CD4-positive, alpha-beta memory T cell (primary cell): ENCODE results near the gene OR5K4. TPM values are rescaled to one million over a fixed set of nuclear protein-coding genes. Genes with fewer than 3 reads are reported as not detected.
A peak's percentile ranks its signal among the peaks of the same experiment; 100 is the strongest.
"Not testable (repeated sequence)": the region's sequence is repeated elsewhere in the genome, so short reads cannot be mapped to it uniquely, and the experiment has no call there.

Source experiments
- CTCF ChIA-PET: fragments of 350-600 bp; sonication (Branson Sonifier 250); formaldehyde crosslinking; loops from one replicate; lab custom pipeline; 2021; ENCODE audit warnings: inconsistent platforms; ENCODE audit not compliant: partially characterized antibody; lab: Charles Lee
- POLR2A ChIA-PET: fragments of 350-600 bp; sonication (Branson Sonifier 250); formaldehyde crosslinking; loops from one replicate; lab custom pipeline; 2021; ENCODE audit not compliant: partially characterized antibody; lab: Charles Lee
- DNase-seq, 5 donors: peaks; one replicate each; pipeline versions ENCODE4 v3.0.0 to v3.0.0-alpha.2; 2020 to 2022; ENCODE audit warnings: mixed read lengths in 1 of 5
- H3K27ac ChIP-seq: one replicate; pipeline ENCODE4 v1.7.0; 2013; ENCODE audit warnings: low read depth, low read length
- H3K27me3 ChIP-seq: 2 replicates; pipeline ENCODE4 v1.7.0; 2013; ENCODE audit warnings: mild to moderate bottlenecking, low read length, moderate library complexity; ENCODE audit not compliant: insufficient read depth
- H3K36me3 ChIP-seq: 2 replicates; pipeline ENCODE4 v1.7.0; 2013; ENCODE audit warnings: mild to moderate bottlenecking, low read length, moderate library complexity; ENCODE audit not compliant: insufficient read depth
- H3K4me1 ChIP-seq: 2 replicates; pipeline ENCODE4 v1.7.0; 2013; ENCODE audit warnings: mild to moderate bottlenecking, low read length, moderate library complexity; ENCODE audit not compliant: insufficient read depth
- H3K4me3 ChIP-seq, 2 donors: one replicate each; pipeline ENCODE4 v1.7.0; 2013; ENCODE audit warnings: low read length in 2 of 2, mild to moderate bottlenecking in 1 of 2
- H3K9me3 ChIP-seq, 2 donors: one replicate each; pipeline ENCODE4 v1.7.0; 2013; ENCODE audit warnings: low read length in 2 of 2, control low read depth in 1 of 2; ENCODE audit not compliant: control insufficient read depth in 1 of 2
- H3K27ac Mint-ChIP-seq, 7 donors: one replicate each; pipeline ENCODE4 v1.8.0; 2020 to 2021; ENCODE audit warnings: mixed read lengths in 7 of 7, mild to moderate bottlenecking in 6 of 7, inconsistent platforms in 3 of 7, moderate library complexity in 3 of 7
- H3K27me3 Mint-ChIP-seq, 2 donors: one replicate each; pipeline ENCODE4 v1.8.0; 2020 to 2021; ENCODE audit warnings: mixed read lengths in 2 of 2
- H3K36me3 Mint-ChIP-seq, 2 donors: one replicate each; pipeline ENCODE4 v1.8.0; 2020 to 2021; ENCODE audit warnings: mixed read lengths in 2 of 2, inconsistent platforms in 1 of 2, mild to moderate bottlenecking in 1 of 2
- H3K4me1 Mint-ChIP-seq, 4 donors: one replicate each; pipeline ENCODE4 v1.8.0; 2020 to 2021; ENCODE audit warnings: mixed read lengths in 4 of 4, mild to moderate bottlenecking in 1 of 4
- H3K4me3 Mint-ChIP-seq, 8 donors: one replicate each; pipeline ENCODE4 v1.8.0; 2020 to 2021; ENCODE audit warnings: mixed read lengths in 8 of 8, mild to moderate bottlenecking in 7 of 8, moderate library complexity in 6 of 8, inconsistent platforms in 3 of 8
- H3K9me3 Mint-ChIP-seq, 8 donors: one replicate each; pipeline ENCODE4 v1.8.0; 2020 to 2021; ENCODE audit warnings: mixed read lengths in 8 of 8, mild to moderate bottlenecking in 5 of 8, inconsistent platforms in 3 of 8, moderate library complexity in 1 of 8
- intact Hi-C: fragments of 100-400 bp; cut with micrococcal nuclease; formaldehyde crosslinking; loops from one replicate; pipeline ENCODE4 v1.15.1; 2023
- polyA plus RNA-seq, 2 donors: library from polyadenylated mRNA; unstranded; fragments of 300-500 nt; fragmentation: Illumina TruSeq; gene quantifications; one replicate each; pipeline ENCODE4 v1.2.3, GENCODE V29; 2021
- total RNA-seq, 2 experiments: library from RNA; stranded (reverse); gene quantifications; one replicate each; pipeline ENCODE4 v1.2.3, GENCODE V29; 2021

The OR5K4 gene
- total and polyA plus RNA-seq, 4 experiments from 2014 or later: not detected

DNA sequence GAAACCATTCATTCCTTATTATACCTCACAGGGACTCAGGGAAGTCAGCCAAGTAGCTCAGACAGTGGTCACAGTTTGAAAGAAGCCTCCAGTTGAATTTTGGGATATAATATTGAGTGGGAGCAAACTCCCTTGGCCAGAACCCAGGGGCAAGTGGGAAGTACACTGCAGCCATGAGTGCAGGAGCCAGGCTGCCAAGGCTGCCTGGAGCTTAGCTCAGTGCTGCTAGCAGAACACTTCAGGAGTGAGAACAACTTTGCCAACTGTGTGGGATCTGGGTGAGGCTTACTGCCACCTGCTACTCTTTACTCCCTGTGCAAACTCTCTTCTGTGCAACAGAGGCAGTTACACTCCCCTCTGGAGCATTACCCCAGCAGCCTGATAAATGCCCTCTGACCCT lies 41.4 kb downstream of the OR5K4 start:
- H3K9me3 Mint-ChIP-seq: peaks cover 0 to 26% (median 20%) of the 10 kb centered on the region in 8 donors
- POLR2A ChIA-PET: interaction anchor here (0.6 kb wide), 1 partner anchor 19 kb away, joined by 3 read pairs; no protein-coding TSS in a partner anchor

DNA sequence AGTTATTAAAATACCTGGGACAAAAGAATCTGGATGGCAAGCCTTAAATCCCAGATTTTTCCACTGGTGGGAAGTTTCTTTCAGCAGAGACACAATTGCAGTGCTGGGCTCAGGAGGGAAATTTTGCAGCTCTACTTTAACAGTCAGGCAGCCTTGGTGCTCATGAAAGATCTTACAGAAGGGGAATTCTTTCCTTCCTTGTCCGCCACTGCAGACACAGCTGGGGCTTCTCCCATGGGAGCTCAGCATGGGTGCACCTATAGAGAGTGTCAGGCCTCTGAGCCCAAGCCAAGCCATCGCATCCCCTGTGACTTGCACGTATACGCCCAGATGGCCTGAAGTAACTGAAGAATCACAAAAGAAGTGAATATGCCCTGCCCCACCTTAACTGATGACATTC lies 42.8 kb downstream of the OR5K4 start:
- H3K4me1 Mint-ChIP-seq, CTCF ChIA-PET, H3K4me3 ChIP-seq, H3K36me3 ChIP-seq, intact Hi-C loops, H3K4me3 Mint-ChIP-seq, H3K4me1 ChIP-seq, POLR2A ChIA-PET, H3K27ac ChIP-seq, H3K27ac Mint-ChIP-seq, H3K36me3 Mint-ChIP-seq, H3K9me3 ChIP-seq, H3K27me3 ChIP-seq, H3K27me3 Mint-ChIP-seq: not testable (repeated sequence)
- DNase-seq: peak in 1 of 5 donors; percentile 2
- H3K9me3 Mint-ChIP-seq: peaks cover 0 to 29% (median 24%) of the 10 kb centered on the region in 8 donors

More for the DNA sequence above, 41.4 kb downstream of the OR5K4 start:
- Histone ChIP-seq H3K27ac (no peak overlapping the region), H3K4me1 (no peaks in the 10 kb centered on the region), H3K36me3 (no peaks in the 10 kb centered on the region), H3K4me3 (no peak overlapping the region), H3K9me3 (no peaks in the 10 kb centered on the region), H3K27me3 (no peaks in the 10 kb centered on the region)
- H3K27ac Mint-ChIP-seq: no peak overlapping the region
- CTCF ChIA-PET: no interaction called here
- peak in 1 of 5 donors; percentile 9 for DNase-seq
- no peak overlapping the region for H3K4me3 Mint-ChIP-seq
- peaks cover 3 to 5% of the 10 kb centered on the region in 2 donors for H3K27me3 Mint-ChIP-seq
- H3K36me3 Mint-ChIP-seq: peaks cover 1 to 9% of the 10 kb centered on the region in 2 donors
- intact Hi-C loops: no loop called here
- peaks cover 0 to 2% (median under 1%) of the 10 kb centered on the region in 4 donors for H3K4me1 Mint-ChIP-seq

DNA sequence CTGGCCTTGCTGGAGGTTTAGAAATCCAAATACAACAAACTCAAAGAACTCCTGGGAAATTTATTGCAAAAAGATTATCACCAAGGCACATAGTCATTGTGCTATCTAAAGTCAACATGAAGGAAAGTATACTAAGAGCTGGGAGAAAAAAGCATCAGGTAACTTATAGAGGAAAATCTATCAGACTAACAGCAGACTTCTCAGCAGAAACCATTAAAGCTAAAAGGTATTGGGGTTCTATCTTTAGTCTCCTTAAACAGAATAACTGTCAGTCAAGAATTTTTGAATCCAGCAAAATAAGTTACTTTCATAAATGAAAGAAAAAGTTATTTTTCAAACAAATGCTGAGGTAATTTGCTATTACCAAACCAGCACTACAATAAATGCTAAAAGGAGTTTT lies 44.9 kb downstream of the OR5K4 start:
- H3K27ac ChIP-seq: no peak overlapping the region
- ChIA-PET POLR2A (no interaction called here), CTCF (no interaction called here)
- DNase-seq: no peak
- H3K9me3 ChIP-seq: peaks cover 0 to 4% of the 10 kb centered on the region in 2 donors
- H3K4me3 Mint-ChIP-seq: no peak overlapping the region
- H3K27me3 Mint-ChIP-seq: peaks cover 5 to 9% of the 10 kb centered on the region in 2 donors
- peaks cover 0 to 5% (median 2%) of the 10 kb centered on the region in 4 donors for H3K4me1 Mint-ChIP-seq
- peaks cover 3 to 12% of the 10 kb centered on the region in 2 donors for H3K36me3 Mint-ChIP-seq
- no peak overlapping the region for H3K27ac Mint-ChIP-seq
- H3K27me3 ChIP-seq: no peaks in the 10 kb centered on the region
- no peaks in the 10 kb centered on the region for H3K4me1 ChIP-seq
- H3K36me3 ChIP-seq: no peaks in the 10 kb centered on the region
- intact Hi-C loops: no loop called here
- H3K9me3 Mint-ChIP-seq: peaks cover 0 to 44% (median 38%) of the 10 kb centered on the region in 8 donors
- H3K4me3 ChIP-seq: no peak overlapping the region

DNA sequence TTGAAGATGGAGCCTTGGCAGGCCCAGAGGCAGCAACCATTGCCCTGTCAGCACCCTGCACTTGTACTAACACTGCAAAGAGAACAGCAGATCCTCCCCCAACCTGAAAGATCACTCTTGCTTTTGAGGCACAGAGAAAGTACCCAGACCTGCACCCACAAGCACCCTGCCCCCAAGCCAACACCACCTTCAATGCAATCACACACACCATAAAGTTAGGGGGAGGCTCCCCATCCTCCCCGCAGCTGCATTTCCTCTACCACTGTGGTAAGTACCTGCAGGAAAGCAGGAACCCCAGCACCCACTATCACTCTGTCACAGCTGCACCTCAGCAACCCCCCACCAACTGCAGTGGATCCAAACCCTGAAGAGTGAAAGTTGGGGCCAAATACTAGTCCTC lies 48.9 kb downstream of the OR5K4 start:
- Mint-ChIP-seq H3K36me3 (peaks cover 19 to 27% of the 10 kb centered on the region in 2 donors), H3K27ac (no peak overlapping the region), H3K4me3 (no peak overlapping the region), H3K4me1 (peaks cover 0 to 5% (median 2%) of the 10 kb centered on the region in 4 donors), H3K27me3 (peaks cover 0 to 8% of the 10 kb centered on the region in 2 donors), H3K9me3 (peaks cover 4 to 76% (median 65%) of the 10 kb centered on the region in 8 donors)
- no peaks in the 10 kb centered on the region for H3K4me1 ChIP-seq
- peak in 1 of 5 donors; percentile 5 for DNase-seq
- H3K9me3 ChIP-seq: peaks cover 0 to 4% of the 10 kb centered on the region in 2 donors
- H3K27ac ChIP-seq: no peak overlapping the region
- intact Hi-C loops: no loop called here
- H3K4me3 ChIP-seq: no peak overlapping the region
- CTCF ChIA-PET: interaction anchor here (1.3 kb wide), 1 partner anchor 200 kb away, joined by 3 read pairs; no protein-coding TSS in a partner anchor
- no peaks in the 10 kb centered on the region for H3K36me3 ChIP-seq
- H3K27me3 ChIP-seq: no peaks in the 10 kb centered on the region
- POLR2A ChIA-PET: no interaction called here

DNA sequence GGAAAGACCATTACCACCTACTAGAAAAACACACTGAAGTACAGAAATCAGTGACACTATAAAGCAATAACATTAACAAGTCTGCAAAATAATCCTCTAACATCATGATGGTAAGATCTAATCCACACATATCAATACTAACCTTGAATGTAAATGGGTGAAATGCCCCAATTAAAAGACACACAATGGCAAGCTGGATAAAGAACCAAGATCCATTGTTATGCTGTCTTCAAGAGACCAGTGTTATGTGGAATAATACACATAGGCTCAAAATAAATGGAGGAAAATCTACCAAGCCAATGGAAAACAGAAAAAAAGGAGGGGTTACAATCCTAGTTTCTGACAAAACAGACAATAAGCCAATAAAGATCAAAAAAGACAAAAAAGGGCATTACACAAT lies 50.4 kb downstream of the OR5K4 start:
- peaks cover 0 to 8% of the 10 kb centered on the region in 2 donors for H3K27me3 Mint-ChIP-seq
- peaks cover 0 to 5% (median 2%) of the 10 kb centered on the region in 4 donors for H3K4me1 Mint-ChIP-seq
- Histone ChIP-seq H3K4me1 (no peaks in the 10 kb centered on the region), H3K27ac (no peak overlapping the region), H3K27me3 (no peaks in the 10 kb centered on the region), H3K36me3 (no peaks in the 10 kb centered on the region), H3K4me3 (no peak overlapping the region), H3K9me3 (peaks cover 0 to 4% of the 10 kb centered on the region in 2 donors)
- H3K9me3 Mint-ChIP-seq: peaks cover 4 to 70% (median 62%) of the 10 kb centered on the region in 8 donors
- intact Hi-C loops: no loop called here
- ChIA-PET POLR2A (no interaction called here), CTCF (no interaction called here)
- no peak overlapping the region for H3K27ac Mint-ChIP-seq
- no peak overlapping the region for H3K4me3 Mint-ChIP-seq
- peaks cover 20 to 23% of the 10 kb centered on the region in 2 donors for H3K36me3 Mint-ChIP-seq
- no peak for DNase-seq

Other genes with a start within 250 kb of the OR5K4 start
- gene OR5H1, start 223.1 kb upstream of the OR5K4 start, total RNA-seq: not detected
- not detected for gene OR5H1, start 223.1 kb upstream of the OR5K4 start, polyA plus RNA-seq
- gene OR5H14, start 206.4 kb upstream of the OR5K4 start, total RNA-seq: not detected
- gene OR5H14, start 206.4 kb upstream of the OR5K4 start, polyA plus RNA-seq: not detected
- not detected for gene OR5H15, start 187.2 kb upstream of the OR5K4 start, total RNA-seq
- gene OR5H15, start 187.2 kb upstream of the OR5K4 start, polyA plus RNA-seq: not detected
- gene OR5H6, start 89.6 kb upstream of the OR5K4 start, total RNA-seq: not detected
- not detected for gene OR5H6, start 89.6 kb upstream of the OR5K4 start, polyA plus RNA-seq
- gene OR5H2, start 71.3 kb upstream of the OR5K4 start, total RNA-seq: not detected
- gene OR5H2, start 71.3 kb upstream of the OR5K4 start, polyA plus RNA-seq: not detected
- gene OR5K3, start 36.8 kb downstream of the OR5K4 start, total RNA-seq: not detected
- gene OR5K3, start 36.8 kb downstream of the OR5K4 start, polyA plus RNA-seq: not detected
- not detected for gene OR5K1, start 109.3 kb downstream of the OR5K4 start, total RNA-seq
- not detected for gene OR5K1, start 109.3 kb downstream of the OR5K4 start, polyA plus RNA-seq
- gene OR5K2, start 143.8 kb downstream of the OR5K4 start, total RNA-seq: not detected
- not detected for gene OR5K2, start 143.8 kb downstream of the OR5K4 start, polyA plus RNA-seq
- gene CLDND1, start 169.0 kb downstream of the OR5K4 start, total RNA-seq: 100 to 1,000 TPM; 421 to 431 TPM
- gene CLDND1, start 169.0 kb downstream of the OR5K4 start, polyA plus RNA-seq: 100 to 1,000 TPM; 149 to 246 TPM
- 10 to 100 TPM; 31.2 to 32.0 TPM for gene GPR15, start 178.1 kb downstream of the OR5K4 start, total RNA-seq
- 10 to 100 TPM; 12.9 to 14.2 TPM for gene GPR15, start 178.1 kb downstream of the OR5K4 start, polyA plus RNA-seq
- 10 to 100 TPM; 41.1 to 41.3 TPM for gene CPOX, start 239.8 kb downstream of the OR5K4 start, total RNA-seq
- 1 to 10 TPM; 3.3 to 8.2 TPM for gene CPOX, start 239.8 kb downstream of the OR5K4 start, polyA plus RNA-seq